ENCODE measurements around the gene THRB. TPM values are rescaled to one million over a fixed set of nuclear protein-coding genes. Genes with fewer than 3 reads are reported as not detected.

Gene THRB
- under 0.01 TPM in 2 replicates for total RNA-seq

GRCh38 chr3:24494618-24495325 is at the start of gene THRB:
TSS of gene THRB (minus strand) at chr3:24494850.
- DNase-seq (ENCODE audit: low read depth in 2 of 2) = peak; percentile 47 to 62

DNA sequence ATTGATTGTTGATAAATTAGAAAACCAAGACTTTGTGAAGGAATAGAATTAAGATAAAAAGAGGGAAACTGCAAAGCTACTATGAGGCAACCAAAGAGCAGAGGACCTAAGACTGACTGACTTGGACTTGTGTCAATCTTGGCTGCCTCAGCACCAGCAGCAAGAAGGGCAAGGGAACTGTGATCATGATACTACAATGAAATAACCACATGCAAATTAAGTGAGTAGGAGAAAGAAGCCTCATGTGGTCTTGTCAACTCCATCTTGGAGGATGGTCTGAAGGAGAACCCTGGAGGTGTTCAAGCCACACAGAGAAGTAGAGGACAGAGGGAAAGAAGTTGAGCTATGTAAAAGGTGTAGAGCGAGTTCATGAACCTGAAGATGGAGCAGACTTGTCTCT is 47.3 kb upstream of the THRB start:
- DNase-seq (ENCODE audit: low read depth in 2 of 2) = no peak

DNA sequence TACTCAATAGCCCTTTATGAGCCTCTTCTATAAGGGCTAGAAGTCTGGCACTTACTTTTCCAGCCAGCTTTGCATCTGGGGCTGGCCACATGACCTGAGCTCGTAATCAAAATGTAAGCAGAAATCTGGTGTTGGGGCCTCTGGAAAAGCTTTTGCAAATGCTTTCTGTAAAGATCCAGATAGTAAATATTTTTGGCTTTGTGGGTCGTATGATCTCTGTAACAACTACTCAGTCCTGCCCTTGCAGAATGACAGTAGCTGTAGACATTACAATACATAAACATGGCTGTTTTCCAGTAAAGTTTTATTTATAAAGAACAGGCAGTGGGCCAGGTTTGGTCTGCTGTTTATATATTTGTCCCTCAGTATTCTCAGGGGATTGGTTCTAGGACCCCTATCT is 46.2 kb upstream of the THRB start:
- no peak for DNase-seq (ENCODE audit: low read depth in 2 of 2)

- DNase-seq (ENCODE audit: low read depth in 2 of 2) = no peak
These were observed 45.0 kb upstream of the THRB start for GRCh38 chr3:24539699-24540098.

- DNase-seq (ENCODE audit: low read depth in 2 of 2) = no peak
These were observed 44.2 kb upstream of the THRB start for GRCh38 chr3:24538891-24539290.

- DNase-seq (ENCODE audit: low read depth in 2 of 2) = no peak
These were observed 39.0 kb upstream of the THRB start for GRCh38 chr3:24533561-24534193.

DNA sequence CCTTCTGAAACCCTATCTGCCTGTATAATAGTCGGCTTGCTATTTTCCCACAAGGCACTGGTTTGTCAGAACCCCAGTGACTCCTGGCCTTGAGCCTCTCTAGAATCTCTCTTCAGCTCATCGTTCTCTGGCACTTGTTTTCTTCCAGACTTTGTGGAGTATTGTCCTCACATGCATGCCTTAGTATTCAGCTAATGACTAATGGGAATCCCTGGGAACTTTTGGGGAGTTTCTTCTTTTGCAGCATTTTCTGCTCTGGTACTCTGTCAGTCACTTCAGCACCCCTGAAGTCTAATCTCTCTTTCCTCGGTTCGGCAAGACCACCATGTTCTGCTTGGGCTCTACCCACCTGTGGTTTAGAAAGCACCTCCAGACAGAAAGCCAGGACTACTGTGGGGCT is 35.8 kb upstream of the THRB start:
- DNase-seq (ENCODE audit: low read depth in 2 of 2) = no peak

- DNase-seq (ENCODE audit: low read depth in 2 of 2) = peak in 1 of 2 donors; percentile 13
These were observed 34.6 kb upstream of the THRB start for GRCh38 chr3:24529210-24529609.

GRCh38 chr3:24526640-24527212 is 32.1 kb upstream of the THRB start:
- no peak for DNase-seq (ENCODE audit: low read depth in 2 of 2)

DNA sequence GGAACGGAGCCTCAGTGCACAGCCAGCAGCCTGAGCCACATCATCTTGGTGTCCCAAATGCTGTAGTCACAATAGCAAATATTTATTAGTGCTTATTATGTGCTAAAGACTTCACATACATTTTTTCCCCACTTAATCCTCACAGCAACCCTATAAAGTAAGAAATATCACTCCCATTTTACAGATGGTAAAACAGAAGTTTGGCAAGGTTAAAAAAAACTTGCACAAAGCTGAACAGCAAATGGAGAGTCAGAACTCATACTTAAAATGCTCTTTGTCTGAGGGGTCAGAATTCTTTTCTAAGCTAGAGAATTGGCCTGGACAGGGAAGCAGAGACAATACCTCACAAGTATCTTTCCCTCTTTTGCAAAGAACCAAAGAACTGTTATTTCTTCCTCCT is 30.9 kb upstream of the THRB start:
- DNase-seq (ENCODE audit: low read depth in 2 of 2) = no peak

- DNase-seq (ENCODE audit: low read depth in 2 of 2) = no peak
These were observed 30.4 kb upstream of the THRB start for GRCh38 chr3:24525022-24525421.

DNA sequence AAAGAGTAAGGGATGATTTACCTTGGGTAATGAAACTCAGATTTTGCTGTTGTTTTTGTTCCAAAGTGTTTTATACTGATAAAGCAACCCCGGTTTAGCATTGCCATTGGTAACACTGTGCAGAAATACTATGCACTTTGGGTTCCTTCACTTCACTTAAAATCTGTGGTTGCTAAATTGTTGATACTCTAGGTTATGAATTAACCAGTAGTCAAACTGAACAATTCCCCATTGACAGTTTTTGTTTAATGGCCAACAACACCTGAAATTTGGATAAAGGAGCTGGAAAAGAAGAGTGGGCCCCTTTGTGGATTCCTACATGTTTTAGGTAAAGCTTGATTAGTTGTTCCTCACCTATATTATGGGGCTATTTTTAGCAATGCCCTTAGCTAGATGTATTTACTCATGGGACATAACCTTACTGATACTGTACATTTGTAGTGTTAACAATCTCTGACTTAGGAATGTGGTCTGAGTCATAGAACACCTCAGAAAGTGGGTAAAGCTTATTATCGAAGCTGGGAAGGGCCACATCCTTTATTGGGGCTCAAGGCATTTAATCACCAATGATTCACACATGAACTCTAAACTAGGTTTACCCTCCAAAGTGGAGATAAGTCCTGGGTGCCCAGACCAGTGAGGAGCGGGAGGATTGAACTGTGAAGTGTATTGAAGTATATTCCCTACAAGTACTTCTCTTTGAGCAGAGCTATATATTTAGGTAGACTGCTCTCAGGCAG is 29.5 kb upstream of the THRB start:
- DNase-seq (ENCODE audit: low read depth in 2 of 2) = no peak

GRCh38 chr3:24523215-24523614 is 28.6 kb upstream of the THRB start:
- DNase-seq (ENCODE audit: low read depth in 2 of 2) = no peak

- DNase-seq (ENCODE audit: low read depth in 2 of 2) = no peak
These were observed 27.5 kb upstream of the THRB start for GRCh38 chr3:24522146-24522579.

GRCh38 chr3:24521420-24522145 is 26.9 kb upstream of the THRB start:
- peak; percentile 43 for DNase-seq (ENCODE audit: low read depth in 2 of 2)

- no peak for DNase-seq (ENCODE audit: low read depth in 2 of 2)
These were observed 26.3 kb upstream of the THRB start for GRCh38 chr3:24520976-24521419.

GRCh38 chr3:24520101-24520495 is 25.4 kb upstream of the THRB start:
- no peak for DNase-seq (ENCODE audit: low read depth in 2 of 2)

DNA sequence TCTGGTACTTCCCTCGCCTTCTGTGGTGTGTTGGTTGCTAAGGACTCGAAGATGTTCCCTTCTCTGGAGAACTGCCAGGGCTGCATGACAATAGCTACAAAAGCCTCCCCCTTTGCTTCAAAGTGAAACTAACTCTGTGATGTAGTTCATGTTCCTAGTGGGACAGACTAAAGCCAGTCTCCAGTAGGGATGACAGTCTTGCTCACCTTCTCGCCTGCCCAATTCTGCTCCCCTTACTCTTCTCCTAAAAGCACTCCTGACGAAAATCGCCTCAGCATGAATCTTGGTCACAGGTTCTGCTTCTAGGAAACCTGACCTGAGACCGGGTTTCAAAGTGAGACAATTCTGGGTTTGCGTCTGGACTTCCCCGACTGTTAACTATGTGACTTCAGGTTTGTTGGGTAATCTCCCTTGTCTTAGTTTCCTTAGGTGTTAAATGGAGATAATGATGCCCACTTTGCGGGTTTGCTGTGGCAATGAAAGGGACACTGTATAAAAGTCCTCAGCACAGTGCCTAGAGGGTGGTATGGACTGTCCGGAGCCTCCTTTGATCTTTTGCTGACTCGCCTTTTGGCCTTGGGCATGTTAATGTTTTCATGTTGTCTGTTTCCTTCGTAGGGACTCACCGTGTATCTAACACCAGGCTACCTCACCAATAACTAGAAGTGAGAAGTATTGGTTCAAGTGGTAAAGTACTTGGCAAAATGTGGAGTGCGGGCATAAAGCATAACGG is 24.9 kb upstream of the THRB start:
- DNase-seq (ENCODE audit: low read depth in 2 of 2) = peak; percentile 47 to 58

GRCh38 chr3:24518990-24519367 is 24.3 kb upstream of the THRB start:
- DNase-seq (ENCODE audit: low read depth in 2 of 2) = no peak

- no peak for DNase-seq (ENCODE audit: low read depth in 2 of 2)
These were observed 19.5 kb upstream of the THRB start for GRCh38 chr3:24514119-24514518.

- DNase-seq (ENCODE audit: low read depth in 2 of 2) = no peak
These were observed 18.8 kb upstream of the THRB start for GRCh38 chr3:24513463-24513862.
